DOHH2 (cell line): ENCODE results near the gene RAPH1.

Experiments
- H3F3A ChIP-seq: fragments of 200-600 bp; sonication (generic), shearing (Covaris generic); 2 replicates; pipeline ENCODE4 v1.6.0; 2016; ENCODE audit warnings: antibody characterized with exemption, mild to moderate bottlenecking; ENCODE audit not compliant: control insufficient read depth, insufficient read depth
- H3K27ac ChIP-seq: fragments of 200-600 bp; sonication (generic); 2 replicates; pipeline ENCODE4 v1.5.1; 2014; ENCODE audit warnings: low read depth, mild to moderate bottlenecking, low read length, moderate library complexity
- H3K27me3 ChIP-seq: fragments of 200-600 bp; sonication (generic); 2 replicates; pipeline ENCODE4 v1.6.1; 2014; ENCODE audit warnings: mild to moderate bottlenecking, low read length, mixed read lengths; ENCODE audit not compliant: control insufficient read depth
- H3K36me3 ChIP-seq: fragments of 200-600 bp; sonication (generic); 2 replicates; pipeline ENCODE4 v1.6.1; 2014; ENCODE audit warnings: mild to moderate bottlenecking, low read length, moderate library complexity, mixed read lengths; ENCODE audit not compliant: control insufficient read depth
- H3K4me1 ChIP-seq: fragments of 200-600 bp; sonication (generic); 2 replicates; pipeline ENCODE4 v1.6.1; 2014; ENCODE audit warnings: mild to moderate bottlenecking, low read length, mixed read lengths; ENCODE audit not compliant: control insufficient read depth
- H3K4me2 ChIP-seq: fragments of 200-600 bp; sonication (generic); 2 replicates; pipeline ENCODE4 v1.6.0; 2014; ENCODE audit warnings: mild to moderate bottlenecking, low read length, moderate library complexity
- H3K4me3 ChIP-seq: fragments of 200-600 bp; sonication (generic); 2 replicates; pipeline ENCODE4 v1.5.1; 2014; ENCODE audit warnings: mild to moderate bottlenecking, low read length, mixed read lengths
- H3K79me2 ChIP-seq: fragments of 200-600 bp; sonication (generic); 2 replicates; pipeline ENCODE4 v1.6.1; 2014; ENCODE audit warnings: mild to moderate bottlenecking, low read length, mixed read lengths; ENCODE audit not compliant: control insufficient read depth
- H3K9me2 ChIP-seq: fragments of 200-600 bp; sonication (generic); replicated peaks from 2 replicates; pipeline ENCODE4 v1.6.1; 2014; ENCODE audit warnings: mild to moderate bottlenecking, low read length, mixed read lengths; ENCODE audit not compliant: control insufficient read depth
- H3K9me3 ChIP-seq: fragments of 200-600 bp; sonication (generic); 2 replicates; pipeline ENCODE4 v1.6.1; 2014; ENCODE audit warnings: antibody characterized with exemption, low read length, mixed read lengths; ENCODE audit not compliant: control insufficient read depth, insufficient read depth
- H4K20me1 ChIP-seq: fragments of 200-600 bp; sonication (generic); 2 replicates; pipeline ENCODE4 v1.6.0; 2014; ENCODE audit warnings: low read depth, mild to moderate bottlenecking, antibody characterized with exemption, low read length, moderate library complexity; ENCODE audit not compliant: control insufficient read depth, insufficient read depth
- EZH2phosphoT487 ChIP-seq: fragments of 200-600 bp; sonication (generic); IDR thresholded peaks from 2 replicates; pipeline ENCODE4 v1.6.1; 2017; ENCODE audit warnings: borderline replicate concordance, mild to moderate bottlenecking, antibody characterized with exemption, low read length, moderate library complexity, mixed read lengths
- TF ChIP-seq, protein P1 (sequence below): fragments of 200-600 bp; sonication (generic); IDR thresholded peaks from one replicate; pipeline ENCODE4 v1.5.1; 2014; ENCODE audit warnings: antibody characterized with exemption, mild to moderate bottlenecking, low read depth, low read length; ENCODE audit not compliant: poor library complexity, severe bottlenecking

RAPH1 gene

GRCh38 chr2:203489531-203489930 is 45.6 kb downstream of the RAPH1 start:
- H3K27me3 ChIP-seq, result peaks cover 6% of the 10 kb centered on the region; the same call in 1 of the 2 replicates
- no peaks in the 10 kb centered on the region for H3F3A ChIP-seq
- TF ChIP-seq, protein P1, sequence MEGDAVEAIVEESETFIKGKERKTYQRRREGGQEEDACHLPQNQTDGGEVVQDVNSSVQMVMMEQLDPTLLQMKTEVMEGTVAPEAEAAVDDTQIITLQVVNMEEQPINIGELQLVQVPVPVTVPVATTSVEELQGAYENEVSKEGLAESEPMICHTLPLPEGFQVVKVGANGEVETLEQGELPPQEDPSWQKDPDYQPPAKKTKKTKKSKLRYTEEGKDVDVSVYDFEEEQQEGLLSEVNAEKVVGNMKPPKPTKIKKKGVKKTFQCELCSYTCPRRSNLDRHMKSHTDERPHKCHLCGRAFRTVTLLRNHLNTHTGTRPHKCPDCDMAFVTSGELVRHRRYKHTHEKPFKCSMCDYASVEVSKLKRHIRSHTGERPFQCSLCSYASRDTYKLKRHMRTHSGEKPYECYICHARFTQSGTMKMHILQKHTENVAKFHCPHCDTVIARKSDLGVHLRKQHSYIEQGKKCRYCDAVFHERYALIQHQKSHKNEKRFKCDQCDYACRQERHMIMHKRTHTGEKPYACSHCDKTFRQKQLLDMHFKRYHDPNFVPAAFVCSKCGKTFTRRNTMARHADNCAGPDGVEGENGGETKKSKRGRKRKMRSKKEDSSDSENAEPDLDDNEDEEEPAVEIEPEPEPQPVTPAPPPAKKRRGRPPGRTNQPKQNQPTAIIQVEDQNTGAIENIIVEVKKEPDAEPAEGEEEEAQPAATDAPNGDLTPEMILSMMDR, result no peak
- TF ChIP-seq EZH2phosphoT487, result no peak
- no peak overlapping the region for H3K4me3 ChIP-seq
- H3K4me1 ChIP-seq, result peaks cover 8% of the 10 kb centered on the region
- no peak overlapping the region for H3K4me2 ChIP-seq
- H3K9me3 ChIP-seq, result no peaks in the 10 kb centered on the region
- no peaks in the 10 kb centered on the region for H3K79me2 ChIP-seq
- H4K20me1 ChIP-seq, result no peaks in the 10 kb centered on the region
- H3K9me2 ChIP-seq, result no peaks in the 10 kb centered on the region
- H3K36me3 ChIP-seq, result no peaks in the 10 kb centered on the region
- no peak overlapping the region for H3K27ac ChIP-seq

- TF ChIP-seq EZH2phosphoT487, result no peak
- TF ChIP-seq, protein P1, result peak; percentile 74
- H3K4me3 ChIP-seq, result no peak overlapping the region
- no peaks in the 10 kb centered on the region for H3F3A ChIP-seq
- peaks cover 4% of the 10 kb centered on the region; the same call in 1 of the 2 replicates for H3K4me1 ChIP-seq
- no peaks in the 10 kb centered on the region for H3K36me3 ChIP-seq
- H3K9me3 ChIP-seq, result no peaks in the 10 kb centered on the region
- H3K27ac ChIP-seq, result no peak overlapping the region
- H3K79me2 ChIP-seq, result no peaks in the 10 kb centered on the region
- 0 out of 2 replicates have a peak, but pooled peaks cover 2% of the 10 kb centered on the region for H3K27me3 ChIP-seq
- H3K9me2 ChIP-seq, result no peaks in the 10 kb centered on the region
- no peak overlapping the region for H3K4me2 ChIP-seq
- H4K20me1 ChIP-seq, result no peaks in the 10 kb centered on the region
Observed at GRCh38 chr2:203484266-203485112, 50.6 kb downstream of the RAPH1 start.

GRCh38 chr2:203480623-203481022 is 54.5 kb downstream of the RAPH1 start:
- Histone ChIP-seq H3K9me2 (no peaks in the 10 kb centered on the region), H3K27ac (no peak overlapping the region), H3K27me3 (0 out of 2 replicates have a peak, but pooled peaks cover 2% of the 10 kb centered on the region), H3K9me3 (no peaks in the 10 kb centered on the region), H3F3A (no peaks in the 10 kb centered on the region), H3K36me3 (no peaks in the 10 kb centered on the region), H3K4me3 (no peak overlapping the region), H3K4me2 (no peak overlapping the region), H4K20me1 (no peaks in the 10 kb centered on the region), H3K79me2 (no peaks in the 10 kb centered on the region), H3K4me1 (peaks cover 4% of the 10 kb centered on the region; the same call in 1 of the 2 replicates)
- no peak for TF ChIP-seq EZH2phosphoT487
- TF ChIP-seq, protein P1, result no peak
